NT2/D1 (cell line): Measurements from ENCODE around the gene PCNA.

ENCODE experiments used
- SUZ12 ChIP-seq: IDR thresholded peaks from 2 replicates; pipeline ENCODE4 v1.6.1; 2011; ENCODE audit not compliant: insufficient read length, insufficient read depth; ENCODE audit errors: extremely low read depth
- YY1 ChIP-seq: IDR thresholded peaks from 2 replicates; pipeline ENCODE4 v1.6.1; 2011; ENCODE audit not compliant: insufficient read length, insufficient read depth
- ZNF274 ChIP-seq: IDR thresholded peaks from 2 replicates; pipeline ENCODE4 v1.6.1; 2011; ENCODE audit warnings: mild to moderate bottlenecking, low read depth, low read length

GRCh38 chr20:5092765-5093339, 26.9 kb downstream of the PCNA start:
- TF ChIP-seq ZNF274 (no peak), SUZ12 (no peak), YY1 (no peak)
